ENCODE measurements around the gene MYOT. TPM values are rescaled to one million over a fixed set of nuclear protein-coding genes. Genes with fewer than 3 reads are reported as not detected.

The MYOT gene
- total RNA-seq, 1 donor, result not detected

DNA sequence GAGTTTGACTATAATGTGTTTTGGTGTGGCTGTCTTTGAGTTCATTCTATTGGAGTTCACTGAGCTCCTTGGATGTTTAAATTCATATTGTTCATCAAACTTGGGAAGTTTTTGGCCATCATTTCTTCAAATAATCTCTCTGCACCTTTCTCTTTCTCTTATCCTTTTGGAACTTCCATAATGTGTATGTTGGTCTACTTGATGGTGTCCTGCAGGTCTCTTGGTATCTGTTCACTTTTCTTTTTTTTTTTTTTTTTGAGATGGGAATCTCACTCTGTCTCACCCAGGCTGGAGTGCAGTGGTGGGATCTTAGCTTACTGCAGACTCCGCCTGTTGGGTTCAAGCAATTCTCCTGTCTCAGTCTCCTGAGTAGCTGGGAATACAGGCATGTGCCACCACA lies 49.3 kb downstream of the MYOT start:
- DNase-seq (ENCODE audit: low read depth), result no peak
- H3K4me3 ChIP-seq (ENCODE audit: low read depth, low read length), result no peak overlapping the region
- TF ChIP-seq CTCF (IDR thresholded peaks at IDR 0.05; ENCODE audit: insufficient read depth, low read length), result no peak

- H3K4me3 ChIP-seq (ENCODE audit: low read depth, low read length), result no peak overlapping the region
- peak; percentile 25 for DNase-seq (ENCODE audit: low read depth)
- no peak for TF ChIP-seq CTCF (IDR thresholded peaks at IDR 0.05; ENCODE audit: insufficient read depth, low read length)
Observed at GRCh38 chr5:137921931-137922330, 54.3 kb downstream of the MYOT start.

GRCh38 chr5:137923856-137924255 lies 56.2 kb downstream of the MYOT start:
- peak; percentile 44 for TF ChIP-seq CTCF (IDR thresholded peaks at IDR 0.05; ENCODE audit: insufficient read depth, low read length)
- DNase-seq (ENCODE audit: low read depth), result peak; percentile 28
- H3K4me3 ChIP-seq (ENCODE audit: low read depth, low read length), result no peak overlapping the region

GRCh38 chr5:137932800-137933199 lies 65.1 kb downstream of the MYOT start:
- no peak overlapping the region for H3K4me3 ChIP-seq (ENCODE audit: low read depth, low read length)
- DNase-seq (ENCODE audit: low read depth), result peak; percentile 21
- TF ChIP-seq CTCF (IDR thresholded peaks at IDR 0.05; ENCODE audit: insufficient read depth, low read length), result no peak

GRCh38 chr5:137933491-137933911 lies 65.8 kb downstream of the MYOT start:
- no peak overlapping the region for H3K4me3 ChIP-seq (ENCODE audit: low read depth, low read length)
- peak; percentile 72 for DNase-seq (ENCODE audit: low read depth)
- TF ChIP-seq CTCF (IDR thresholded peaks at IDR 0.05; ENCODE audit: insufficient read depth, low read length), result no peak

DNA sequence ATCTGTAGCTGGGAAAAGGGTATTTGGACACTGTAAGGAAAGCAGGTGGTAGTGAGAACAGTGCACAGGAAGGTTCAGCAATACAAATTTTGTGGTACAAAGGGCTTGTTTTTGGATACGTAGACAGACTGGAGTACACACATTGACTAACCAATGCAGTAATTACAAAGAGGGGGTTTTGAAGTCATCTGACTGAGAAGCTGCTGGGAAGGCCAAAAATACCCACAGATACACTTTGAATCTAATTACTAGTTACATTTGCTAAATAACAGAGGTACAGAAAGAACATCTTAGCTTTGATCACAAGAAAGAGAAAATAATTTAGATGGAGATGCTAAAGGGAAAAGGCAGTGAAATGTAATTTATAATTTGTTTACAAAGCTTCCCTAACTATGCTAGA lies 67.5 kb downstream of the MYOT start:
- no peak for DNase-seq (ENCODE audit: low read depth)
- TF ChIP-seq CTCF (IDR thresholded peaks at IDR 0.05; ENCODE audit: insufficient read depth, low read length), result no peak

GRCh38 chr5:137935694-137936093 lies 68.0 kb downstream of the MYOT start:
- no peak overlapping the region for H3K4me3 ChIP-seq (ENCODE audit: low read depth, low read length)
- TF ChIP-seq CTCF (IDR thresholded peaks at IDR 0.05; ENCODE audit: insufficient read depth, low read length), result no peak
- DNase-seq (ENCODE audit: low read depth), result no peak

More for the DNA sequence above, 67.5 kb downstream of the MYOT start:
- H3K4me3 ChIP-seq (ENCODE audit: low read depth, low read length), result no peak overlapping the region
